LNCaP clone FGC (cell line): ENCODE data around the gene PDZD4.

Source experiments
- DNase-seq: peaks from one replicate; pipeline ENCODE4 v3.0.0-alpha.2; 2011; ENCODE audit warnings: low read depth
- H3K4me3 ChIP-seq: 2 replicates; pipeline ENCODE4 v1.5.1; 2011; ENCODE audit warnings: mild to moderate bottlenecking, low read depth, low read length, control low read depth
- CTCF ChIP-seq: IDR thresholded peaks from 2 replicates; pipeline ENCODE4 v1.5.1; 2012; ENCODE audit warnings: mild to moderate bottlenecking; ENCODE audit not compliant: control insufficient read depth, insufficient read depth; ENCODE audit errors: extremely low read depth

Gene PDZD4

GRCh38 chrX:153870791-153871360 lies 40.5 kb upstream of the PDZD4 start:
- H3K4me3 ChIP-seq, result no peak overlapping the region
- TF ChIP-seq CTCF, result no peak
- no peak for DNase-seq

GRCh38 chrX:153870288-153870690 lies 39.9 kb upstream of the PDZD4 start:
- no peak for TF ChIP-seq CTCF
- H3K4me3 ChIP-seq, result no peak overlapping the region
- no peak for DNase-seq

DNA sequence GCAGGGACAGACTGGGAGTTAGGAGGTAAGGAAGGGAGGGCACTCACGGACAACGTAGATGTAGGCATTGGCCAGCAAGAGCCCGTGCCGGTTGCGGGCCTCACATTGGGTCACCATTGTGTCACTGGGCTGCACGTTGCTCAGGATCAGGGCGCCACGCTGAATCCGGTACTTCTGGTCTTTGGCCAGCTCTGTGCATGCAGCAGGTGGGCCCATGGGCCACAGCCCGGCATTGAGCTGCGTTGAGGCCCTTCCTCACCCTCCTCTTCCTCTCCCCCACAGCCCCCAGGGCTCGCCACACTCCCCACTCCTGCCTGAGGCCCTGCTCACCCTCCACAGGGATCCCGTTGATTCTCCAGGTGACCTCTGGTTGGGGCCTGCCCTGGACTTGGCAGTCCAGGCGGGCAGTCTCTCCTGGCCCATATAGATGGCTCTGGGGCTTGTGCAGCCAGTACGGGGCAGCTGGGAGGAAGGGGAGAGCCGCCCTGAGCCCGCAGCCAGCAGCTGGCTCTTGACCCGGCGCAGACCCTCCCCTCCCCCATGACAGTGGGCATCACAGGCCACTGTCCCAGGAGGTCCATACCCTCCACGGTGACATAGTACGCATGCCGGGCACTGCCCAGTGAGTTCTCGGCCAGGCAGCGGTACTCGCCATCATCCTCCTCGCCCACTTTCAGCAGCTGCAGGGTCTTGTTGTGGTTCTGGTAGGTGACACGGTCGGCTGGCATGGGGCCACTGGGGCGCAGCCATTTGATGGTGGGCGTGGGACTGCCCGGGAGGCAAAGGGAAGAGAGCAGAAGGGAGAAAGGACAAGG lies 39.3 kb upstream of the PDZD4 start:
- no peak for DNase-seq
- no peak overlapping the region for H3K4me3 ChIP-seq
- no peak for TF ChIP-seq CTCF

GRCh38 chrX:153868576-153869472 lies 38.5 kb upstream of the PDZD4 start:
- TF ChIP-seq CTCF, result no peak
- H3K4me3 ChIP-seq, result no peak overlapping the region

DNA sequence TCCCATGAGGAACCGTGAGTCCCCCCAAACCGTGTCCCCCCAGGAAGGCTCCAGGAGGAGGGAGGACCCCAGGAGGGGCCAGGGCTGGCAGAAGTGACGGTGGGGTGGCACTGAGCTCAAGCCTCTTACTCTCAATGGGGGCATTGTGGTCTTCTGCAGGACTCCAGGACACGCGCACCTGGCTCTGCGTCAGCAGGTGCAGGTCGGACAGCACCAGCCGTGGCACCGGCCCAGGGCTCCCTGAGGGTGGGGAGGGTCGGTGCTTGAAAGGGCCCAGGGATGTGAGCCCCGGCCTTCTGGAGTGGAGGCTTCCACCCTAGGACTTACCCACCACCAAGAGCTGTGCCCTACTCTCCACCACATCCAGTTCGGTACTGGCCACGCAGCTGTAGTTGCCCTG lies 37.3 kb upstream of the PDZD4 start:
- no peak for DNase-seq
- TF ChIP-seq CTCF, result no peak
- H3K4me3 ChIP-seq, result no peak overlapping the region

More at GRCh38 chrX:153868576-153869472, 38.5 kb upstream of the PDZD4 start:
- DNase-seq, result no peak

DNA sequence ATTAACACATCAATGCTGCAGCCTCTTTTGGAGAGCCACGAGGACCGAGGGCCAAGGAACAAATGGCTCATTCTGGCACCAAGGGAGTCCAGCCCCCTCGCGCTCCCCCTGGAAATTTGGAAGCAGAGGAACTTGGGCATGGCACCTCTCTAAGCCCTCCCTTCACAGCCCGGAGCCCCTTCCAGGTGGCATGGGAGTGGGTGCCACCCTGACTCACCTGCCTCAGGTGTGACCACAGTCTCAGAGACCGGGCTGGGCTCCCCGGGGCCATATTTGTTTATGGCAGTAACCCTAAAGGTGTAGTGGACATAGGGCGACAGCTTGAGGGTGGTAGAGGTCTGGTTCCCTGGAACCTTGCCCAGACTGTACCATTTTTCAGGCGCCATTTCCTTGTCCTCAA lies 36.8 kb upstream of the PDZD4 start:
- no peak for DNase-seq
- TF ChIP-seq CTCF, result no peak
- H3K4me3 ChIP-seq, result no peak overlapping the region
